HG03457 (cell line): Measurements from ENCODE around the gene KCNT1.

Experiments used
- ATAC-seq: cut with Tn5 transposase; IDR thresholded peaks from one replicate; pipeline ENCODE4 v1.9.1; 2021; ENCODE audit warnings: moderate number of reproducible peaks; ENCODE audit not compliant: unreplicated experiment

KCNT1 gene

GRCh38 chr9:135762921-135763320, 60.9 kb downstream of the KCNT1 start:
- no peak for ATAC-seq

- no peak for ATAC-seq
Observed at GRCh38 chr9:135763716-135764446, 61.9 kb downstream of the KCNT1 start.

- ATAC-seq = no peak
Observed at GRCh38 chr9:135764731-135765130, 62.7 kb downstream of the KCNT1 start.

- ATAC-seq = no peak
Observed at GRCh38 chr9:135765416-135765815, 63.4 kb downstream of the KCNT1 start.

- ATAC-seq = no peak
Observed at GRCh38 chr9:135766251-135766650, 64.3 kb downstream of the KCNT1 start.

GRCh38 chr9:135766707-135767106, 64.7 kb downstream of the KCNT1 start:
- ATAC-seq = no peak

- ATAC-seq = no peak
Observed at GRCh38 chr9:135768516-135769218, 66.7 kb downstream of the KCNT1 start.

GRCh38 chr9:135769489-135770202, 67.7 kb downstream of the KCNT1 start:
- ATAC-seq = no peak

GRCh38 chr9:135770203-135770535, 68.2 kb downstream of the KCNT1 start:
- no peak for ATAC-seq

GRCh38 chr9:135770771-135771170, 68.8 kb downstream of the KCNT1 start:
- ATAC-seq = no peak

GRCh38 chr9:135771401-135772051, 69.5 kb downstream of the KCNT1 start:
- ATAC-seq = no peak

GRCh38 chr9:135772056-135772646, 70.2 kb downstream of the KCNT1 start:
- ATAC-seq = no peak

GRCh38 chr9:135772702-135773493, 70.9 kb downstream of the KCNT1 start:
- ATAC-seq = no peak

GRCh38 chr9:135773530-135774238, 71.7 kb downstream of the KCNT1 start:
- ATAC-seq = no peak

GRCh38 chr9:135774239-135774747, 72.3 kb downstream of the KCNT1 start:
- ATAC-seq = no peak

GRCh38 chr9:135774794-135775525, 73.0 kb downstream of the KCNT1 start:
- ATAC-seq = no peak

- no peak for ATAC-seq
Observed at GRCh38 chr9:135775911-135776310, 73.9 kb downstream of the KCNT1 start.

- no peak for ATAC-seq
Observed at GRCh38 chr9:135776893-135777622, 75.1 kb downstream of the KCNT1 start.
